Subcutaneous abdominal adipose tissue (tissue), 5 donors: ENCODE measurements around the gene CHCHD1.
"Not testable (repeated sequence)": the region's sequence is repeated elsewhere in the genome, so short reads cannot be mapped to it uniquely, and the experiment has no call there.

Experiments
- H3K27ac ChIP-seq: one replicate; pipeline ENCODE4 v1.7.0; 2013; ENCODE audit warnings: low read depth, mild to moderate bottlenecking, inconsistent platforms, low read length, moderate library complexity
- H3K27me3 ChIP-seq, 5 donors: one replicate each; pipeline ENCODE4 v1.7.0; 2013; ENCODE audit warnings: low read length in 5 of 5, inconsistent platforms in 1 of 5; ENCODE audit not compliant: control insufficient read depth in 5 of 5, insufficient read depth in 4 of 5
- H3K36me3 ChIP-seq, 5 donors: one replicate each; pipeline ENCODE4 v1.7.0; 2013; ENCODE audit warnings: low read length in 5 of 5; ENCODE audit not compliant: control insufficient read depth in 5 of 5, insufficient read depth in 5 of 5
- H3K4me1 ChIP-seq, 5 donors: one replicate each; pipeline ENCODE4 v1.7.0; 2013; ENCODE audit warnings: low read length in 5 of 5, mild to moderate bottlenecking in 3 of 5, moderate library complexity in 1 of 5; ENCODE audit not compliant: control insufficient read depth in 5 of 5, insufficient read depth in 5 of 5
- H3K4me3 ChIP-seq, 5 donors: one replicate each; pipeline ENCODE4 v1.7.0; 2013; ENCODE audit warnings: low read length in 5 of 5, low read depth in 1 of 5
- H3K9ac ChIP-seq, 5 donors: one replicate each; pipeline ENCODE4 v1.7.0; 2013; ENCODE audit warnings: low read length in 5 of 5, mild to moderate bottlenecking in 4 of 5, moderate library complexity in 3 of 5
- H3K9me3 ChIP-seq, 5 donors: one replicate each; pipeline ENCODE4 v1.7.0; 2013; ENCODE audit warnings: low read length in 5 of 5; ENCODE audit not compliant: control insufficient read depth in 5 of 5
- donor health status: healthy.
- donor health status: healthy.
- donor health status: healthy.
- donor health status: healthy.
- donor health status: healthy.

CHCHD1 gene

GRCh38 chr10:73829090-73829489, 47.2 kb downstream of the CHCHD1 start:
- not testable (repeated sequence) for H3K4me3 ChIP-seq, H3K4me1 ChIP-seq, H3K9ac ChIP-seq, H3K27ac ChIP-seq, H3K9me3 ChIP-seq, H3K27me3 ChIP-seq
- peaks cover 7 to 42% (median 32%) of the 10 kb centered on the region in 5 donors for H3K36me3 ChIP-seq
